Measurements from ENCODE around the gene SFTPD.
A peak's percentile ranks its signal among the peaks of the same experiment; 100 is the strongest.
"Not testable (repeated sequence)": the region's sequence is repeated elsewhere in the genome, so short reads cannot be mapped to it uniquely, and the experiment has no call there.

The SFTPD gene

GRCh38 chr10:79928028-79928583 lies 20.8 kb downstream of the SFTPD start:
- DNase-seq (ENCODE audit: low read depth) = no peak
- H3K4me3 ChIP-seq (ENCODE audit: low read depth, low read length) = no peak overlapping the region

- no peak overlapping the region for H3K4me3 ChIP-seq (ENCODE audit: low read depth, low read length)
- DNase-seq (ENCODE audit: low read depth) = no peak
Measured at GRCh38 chr10:79927111-79927828, 21.6 kb downstream of the SFTPD start.

DNA sequence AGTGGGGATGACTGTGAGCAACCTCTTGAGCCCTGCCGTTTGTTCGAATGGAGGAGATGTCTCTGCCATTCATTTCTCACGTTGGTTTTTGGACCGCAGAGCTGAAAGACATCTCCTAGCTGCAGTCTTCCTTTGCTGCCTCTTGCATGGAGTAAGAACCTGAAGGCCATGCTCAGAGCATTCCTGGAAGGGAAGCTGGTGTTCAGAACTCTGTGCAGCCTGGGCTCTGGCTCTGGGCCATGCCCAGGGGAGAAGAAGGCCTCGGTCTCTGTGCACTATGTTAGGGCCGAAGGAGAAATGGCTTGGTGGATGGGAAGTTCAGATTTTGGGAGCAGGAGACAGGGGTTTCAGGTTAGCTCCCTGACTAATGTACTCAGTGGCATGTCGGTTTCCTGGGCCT lies 22.9 kb downstream of the SFTPD start:
- no peak overlapping the region for H3K4me3 ChIP-seq (ENCODE audit: low read depth, low read length)
- DNase-seq (ENCODE audit: low read depth) = no peak

DNA sequence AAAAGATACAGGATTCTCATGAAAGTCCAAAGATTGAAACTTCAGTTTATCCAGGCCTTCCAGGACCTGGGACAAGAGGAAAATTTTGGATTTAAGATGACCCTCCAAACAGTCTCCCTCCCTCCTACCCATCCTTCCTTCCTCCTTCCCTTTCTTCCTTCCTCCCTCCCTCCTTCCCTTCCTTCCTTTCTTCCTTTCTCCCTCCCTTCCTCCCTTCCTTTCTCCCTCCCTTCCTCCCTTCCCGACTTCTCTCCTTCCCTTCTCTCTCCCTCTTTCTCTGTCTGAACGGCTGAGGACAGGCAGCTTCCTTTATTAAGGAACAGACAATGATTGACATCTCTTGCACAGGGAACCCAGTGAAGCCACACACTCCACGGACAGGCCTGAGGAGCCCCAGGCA lies 23.3 kb downstream of the SFTPD start:
- no peak overlapping the region for H3K4me3 ChIP-seq (ENCODE audit: low read depth, low read length)
- no peak for DNase-seq (ENCODE audit: low read depth)

DNA sequence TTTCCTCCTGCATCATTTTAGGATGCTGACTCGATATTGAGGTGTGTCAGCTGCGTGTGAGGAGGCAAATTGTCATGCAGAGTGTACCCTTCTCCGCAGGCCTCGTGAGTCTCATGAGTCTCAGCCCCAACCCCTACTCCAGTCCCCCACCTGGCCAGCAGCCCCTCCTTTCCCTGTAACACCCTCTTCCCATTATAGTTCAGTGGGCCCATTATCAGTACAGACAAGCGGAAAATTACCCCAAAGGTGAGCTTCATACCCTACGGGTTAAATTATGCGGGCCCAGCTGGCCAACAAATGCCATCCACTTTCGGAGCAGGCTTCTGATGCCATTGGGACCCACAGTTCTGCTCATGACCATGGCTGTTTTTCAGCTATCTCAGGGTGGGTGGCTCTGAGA lies 25.2 kb downstream of the SFTPD start:
- no peak for DNase-seq (ENCODE audit: low read depth)
- H3K4me3 ChIP-seq (ENCODE audit: low read depth, low read length) = no peak overlapping the region

GRCh38 chr10:79923145-79923544 lies 25.8 kb downstream of the SFTPD start:
- H3K4me3 ChIP-seq (ENCODE audit: low read depth, low read length) = no peak overlapping the region

DNA sequence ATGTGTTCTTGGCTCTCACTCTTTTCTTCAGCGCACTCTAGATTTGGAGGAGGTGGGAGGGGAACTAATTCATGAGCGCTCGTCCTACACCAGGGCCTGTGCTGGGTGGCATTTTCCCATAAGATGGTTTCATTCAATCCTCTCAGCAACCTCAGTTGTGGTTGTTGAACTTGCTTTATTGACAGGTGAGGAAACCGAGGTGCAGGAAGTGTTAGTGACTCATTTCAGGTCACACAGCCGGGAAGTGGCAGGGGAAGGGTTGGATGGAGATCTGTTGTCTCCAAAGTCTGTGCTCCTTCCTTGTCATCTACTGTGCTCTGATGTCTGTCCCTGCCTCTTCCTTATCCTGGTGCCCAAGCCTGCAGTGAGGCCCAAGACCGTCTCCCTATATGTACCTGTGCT lies 26.9 kb downstream of the SFTPD start:
- DNase-seq (ENCODE audit: low read depth); H3K4me3 ChIP-seq (ENCODE audit: low read depth, low read length): not testable (repeated sequence)

More at GRCh38 chr10:79923145-79923544, 25.8 kb downstream of the SFTPD start:
- no peak for DNase-seq (ENCODE audit: low read depth)

GRCh38 chr10:79915838-79916237 lies 33.1 kb downstream of the SFTPD start:
- DNase-seq (ENCODE audit: low read depth); H3K4me3 ChIP-seq (ENCODE audit: low read depth, low read length): not testable (repeated sequence)

DNA sequence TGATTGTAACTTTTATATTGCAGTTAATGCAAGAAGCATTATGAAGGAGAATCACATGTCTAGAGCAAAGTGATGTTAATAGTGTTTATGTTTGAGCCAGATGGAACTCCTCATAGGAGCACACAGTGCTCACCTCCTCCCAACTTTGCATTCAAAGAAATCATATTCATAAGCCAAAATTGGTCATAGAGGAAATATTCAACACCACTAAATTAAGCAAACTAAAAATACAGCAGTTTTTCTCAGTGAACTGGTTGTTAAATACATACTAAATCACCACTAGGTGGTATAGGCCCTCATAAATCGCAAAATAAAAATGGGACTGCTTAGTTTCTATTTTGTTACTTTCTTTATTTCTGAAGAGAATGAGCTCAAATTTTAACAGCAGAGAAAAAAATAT lies 34.4 kb downstream of the SFTPD start:
- not testable (repeated sequence) for DNase-seq (ENCODE audit: low read depth); H3K4me3 ChIP-seq (ENCODE audit: low read depth, low read length)

GRCh38 chr10:79910836-79911235 lies 38.1 kb downstream of the SFTPD start:
- no peak overlapping the region for H3K4me3 ChIP-seq (ENCODE audit: low read depth, low read length)
- DNase-seq (ENCODE audit: low read depth) = no peak

DNA sequence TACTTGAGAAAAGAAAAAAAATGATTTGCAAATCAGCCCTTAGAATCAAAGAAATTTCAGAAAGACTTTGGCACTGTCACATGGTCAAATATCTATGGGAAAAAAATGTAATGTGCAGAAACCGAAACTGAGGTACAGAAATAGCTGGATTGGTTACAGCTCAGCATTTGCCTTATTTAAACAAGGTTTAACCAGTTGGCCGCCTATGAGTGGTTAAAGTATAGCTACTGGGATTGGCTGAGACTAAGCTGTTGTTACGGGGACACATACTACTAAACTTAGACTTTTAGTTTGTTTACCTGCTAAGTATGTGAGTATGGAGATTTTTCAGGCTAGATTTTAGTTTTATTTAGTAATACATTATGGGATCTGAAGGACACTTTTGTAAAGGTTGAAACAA lies 38.6 kb downstream of the SFTPD start:
- no peak overlapping the region for H3K4me3 ChIP-seq (ENCODE audit: low read depth, low read length)
- no peak for DNase-seq (ENCODE audit: low read depth)

GRCh38 chr10:79905322-79906314 lies 43.3 kb downstream of the SFTPD start:
- H3K4me3 ChIP-seq (ENCODE audit: low read depth, low read length) = peak overlapping the region; percentile 77
- DNase-seq (ENCODE audit: low read depth) = no peak

DNA sequence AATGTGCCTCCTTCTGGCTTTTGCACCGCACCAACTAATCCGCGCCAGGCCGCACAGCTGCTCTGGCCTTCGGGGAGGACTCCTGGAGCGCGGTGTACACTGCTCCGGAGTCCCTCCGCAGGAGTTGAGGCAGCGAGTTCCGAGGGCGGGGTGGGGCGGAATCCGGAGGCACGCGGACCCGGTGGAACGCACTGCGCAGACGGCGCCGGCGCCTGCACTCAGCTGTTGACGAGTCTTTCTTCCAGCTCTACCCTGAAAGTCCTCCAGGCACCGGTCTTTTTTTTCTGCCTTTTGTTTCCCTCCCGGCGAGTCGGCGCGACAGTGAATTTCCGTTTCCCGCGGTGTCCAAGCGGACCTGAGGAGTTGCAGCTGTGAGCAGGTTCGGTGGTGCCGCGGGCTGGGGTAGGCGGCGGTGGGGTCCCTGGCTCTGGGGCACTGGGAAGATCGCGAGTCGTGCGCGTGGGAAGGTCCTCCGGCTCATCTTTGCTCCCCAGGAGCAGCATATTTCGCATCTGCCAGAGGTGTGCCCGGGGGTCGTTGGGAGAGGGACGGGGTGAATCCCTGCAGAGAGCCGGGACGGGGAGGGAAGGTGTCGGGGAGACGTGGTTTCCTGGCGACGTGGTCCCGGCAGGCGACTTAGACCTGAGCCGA lies 44.1 kb downstream of the SFTPD start:
- peak; percentile 32 for DNase-seq (ENCODE audit: low read depth)
- H3K4me3 ChIP-seq (ENCODE audit: low read depth, low read length) = peak overlapping the region; percentile 77

DNA sequence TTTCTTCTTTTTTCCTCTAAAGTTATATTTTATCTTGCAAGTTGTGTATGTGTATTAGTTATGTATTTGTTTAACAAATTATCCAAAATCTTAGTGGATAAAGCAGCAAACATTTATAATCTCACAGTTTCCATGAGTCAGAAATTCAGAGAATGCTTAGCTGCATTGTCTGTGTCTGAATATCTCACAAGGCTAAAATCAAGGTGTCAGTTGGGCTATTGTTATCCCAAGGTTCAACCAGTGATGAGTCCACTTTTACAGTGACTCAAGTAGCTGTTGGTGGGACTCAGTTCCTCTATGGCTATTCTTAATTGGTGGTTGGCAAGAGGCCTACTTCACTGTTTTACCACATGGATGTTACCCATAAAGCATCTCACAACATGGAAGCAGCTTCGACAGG lies 47.3 kb downstream of the SFTPD start:
- DNase-seq (ENCODE audit: low read depth); H3K4me3 ChIP-seq (ENCODE audit: low read depth, low read length): not testable (repeated sequence)

GRCh38 chr10:79898597-79899325 lies 50.1 kb downstream of the SFTPD start:
- H3K4me3 ChIP-seq (ENCODE audit: low read depth, low read length) = no peak overlapping the region

DNA sequence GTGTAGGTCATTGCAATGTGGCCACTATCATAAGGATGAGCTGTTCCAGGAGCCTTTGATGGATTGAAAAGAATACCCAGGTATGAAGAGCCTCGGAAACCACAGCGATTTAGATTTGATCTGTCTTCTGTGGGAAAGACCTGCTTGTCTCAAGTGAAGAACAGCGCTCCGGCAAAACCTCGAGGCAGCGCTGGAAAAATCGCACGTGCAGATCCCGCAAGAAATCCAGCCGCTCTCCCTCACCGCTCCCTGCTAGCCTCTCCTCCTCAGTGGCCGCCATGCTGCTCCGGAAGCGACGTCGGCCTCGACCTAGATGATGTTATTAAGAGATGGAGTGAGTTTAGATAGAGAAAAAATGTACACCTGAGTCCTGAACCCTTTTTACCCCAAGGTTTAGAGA lies 56.0 kb downstream of the SFTPD start:
- DNase-seq (ENCODE audit: low read depth); H3K4me3 ChIP-seq (ENCODE audit: low read depth, low read length): not testable (repeated sequence)

More at GRCh38 chr10:79898597-79899325, 50.1 kb downstream of the SFTPD start:
- DNase-seq (ENCODE audit: low read depth) = no peak

- no peak overlapping the region for H3K4me3 ChIP-seq (ENCODE audit: low read depth, low read length)
- DNase-seq (ENCODE audit: low read depth) = no peak
Measured at GRCh38 chr10:79890469-79890868, 58.4 kb downstream of the SFTPD start.

DNA sequence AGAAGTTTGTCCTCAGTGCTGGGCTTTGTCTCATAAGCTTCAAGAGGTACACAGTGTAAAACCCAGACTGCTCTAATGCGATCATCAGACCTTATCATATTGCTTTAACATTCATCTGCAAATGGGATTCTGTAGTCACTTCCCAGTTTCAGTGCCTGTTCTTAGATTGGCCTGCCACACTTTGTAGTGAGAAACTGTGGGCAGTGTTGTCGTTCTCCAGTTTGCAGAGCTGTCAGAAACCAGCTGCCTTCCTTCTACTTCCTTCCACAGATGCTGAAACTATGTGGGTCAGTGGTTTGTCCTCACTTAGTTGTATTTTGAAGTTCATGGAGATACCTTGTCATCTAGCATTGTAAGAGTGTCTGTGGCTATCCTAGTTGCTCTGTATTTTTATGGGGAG lies 59.9 kb downstream of the SFTPD start:
- DNase-seq (ENCODE audit: low read depth); H3K4me3 ChIP-seq (ENCODE audit: low read depth, low read length): not testable (repeated sequence)

Data from skeletal muscle cell (primary cell).